Lung (tissue), 12 donors: ENCODE measurements around the gene MLF2. TPM values are rescaled to one million over a fixed set of nuclear protein-coding genes. Genes with fewer than 3 reads are reported as not detected.

Source experiments
- ATAC-seq: fragments of 200-7000 bp; cut with Tn5 transposase; one replicate; pipeline ENCODE4 v1.9.1; 2020; ENCODE audit warnings: moderate number of reproducible peaks; ENCODE audit not compliant: insufficient read depth, low FRiP score
- DNase-seq, 3 donors: peaks; one replicate each; pipeline ENCODE4 v3.0.0-alpha.2; 2013 to 2017
- H3K27ac ChIP-seq, 2 donors: one replicate each; pipeline ENCODE4 v1.5.1; 2013; ENCODE audit warnings: mild to moderate bottlenecking in 2 of 2, moderate library complexity in 2 of 2, control low read depth in 1 of 2, inconsistent platforms in 1 of 2, low read depth in 1 of 2, low read length in 1 of 2
- H3K27me3 ChIP-seq, 3 donors: one replicate each; pipeline ENCODE4 v1.5.1; 2013; ENCODE audit warnings: low read length in 2 of 3; ENCODE audit not compliant: control insufficient read depth in 3 of 3, insufficient read depth in 3 of 3
- H3K36me3 ChIP-seq, 4 donors: one replicate each; pipeline ENCODE4 v1.5.1; 2013; ENCODE audit warnings: low read length in 4 of 4, mild to moderate bottlenecking in 1 of 4, moderate library complexity in 1 of 4; ENCODE audit not compliant: control insufficient read depth in 4 of 4, insufficient read depth in 4 of 4
- H3K4me1 ChIP-seq, 5 donors: one replicate each; pipeline ENCODE4 v1.5.1; 2013; ENCODE audit warnings: low read length in 5 of 5, mild to moderate bottlenecking in 2 of 5, moderate library complexity in 1 of 5; ENCODE audit not compliant: control insufficient read depth in 5 of 5, insufficient read depth in 5 of 5
- H3K4me3 ChIP-seq: one replicate; pipeline ENCODE4 v1.5.1; 2013; ENCODE audit warnings: mild to moderate bottlenecking, control low read depth, moderate library complexity
- H3K9ac ChIP-seq, 2 donors: one replicate each; pipeline ENCODE4 v1.5.1; 2013; ENCODE audit warnings: low read length in 2 of 2, control low read depth in 1 of 2; ENCODE audit not compliant: insufficient read depth in 1 of 2
- H3K9me3 ChIP-seq, 4 donors: one replicate each; pipeline ENCODE4 v1.5.1; 2013; ENCODE audit warnings: low read length in 3 of 4, mild to moderate bottlenecking in 1 of 4, moderate library complexity in 1 of 4; ENCODE audit not compliant: control insufficient read depth in 4 of 4, insufficient read depth in 3 of 4
- WGBS, 2 donors: extraction: QIAGEN DNeasy Blood & Tissue Kit; methylation state at CpG; one replicate each; pipeline ENCODE4 v1.1.7; 2013; 5-methylcytosine and 5-hydroxymethylcytosine counted together
- polyA plus RNA-seq, 2 donors: library from polyadenylated mRNA; stranded (reverse); fragments of 200-250 nt; gene quantifications; one replicate each; pipeline ENCODE4 v1.2.1, GENCODE V29; 2013
- total RNA-seq, 2 donors: library from RNA; depleted of rRNA in 1 of 2; stranded (reverse); fragments of >200 nt in 1 of 2; gene quantifications; one replicate each; pipeline ENCODE4 v1.2.1, GENCODE V29; 2014 to 2021
- TF ChIP-seq, protein P1 (sequence below): IDR thresholded peaks from 2 replicates; pipeline ENCODE4 v1.5.1; 2012; ENCODE audit warnings: mild to moderate bottlenecking; ENCODE audit errors: control extremely low read depth, extremely low read depth
- donor health status: control.
- donor health status: control.
- donor health status: Bipolar disorder and iron deficiency.
- donor health status: healthy.
- donor health status: DM: yes; HTN: yes; CAD: no.

Gene MLF2
- total and polyA plus RNA-seq, 4 donors: 95.9 to 171 (median 164) TPM

DNA sequence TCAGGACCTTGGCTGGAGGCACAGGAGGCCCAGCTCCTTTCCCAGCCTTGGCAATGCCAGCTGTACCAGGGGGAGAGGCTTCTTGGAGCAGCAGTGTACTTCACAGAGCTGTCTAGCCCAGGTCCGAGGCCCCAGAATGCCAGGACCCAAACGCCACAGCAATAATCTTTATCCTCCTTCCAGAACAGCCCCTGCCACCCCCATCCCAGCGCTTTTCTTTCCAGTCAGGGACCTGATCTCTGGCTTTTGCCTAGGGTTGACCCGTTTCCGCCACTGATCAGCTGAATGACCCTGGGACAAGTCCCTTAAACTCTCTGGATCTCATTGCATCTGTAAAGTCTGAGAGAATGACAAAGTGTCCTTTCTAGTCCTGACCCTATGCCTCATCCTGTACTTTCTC is 24.4 kb upstream of the MLF2 start:
- ATAC-seq (no peak), DNase-seq (no peak)
- TF ChIP-seq, protein P1, sequence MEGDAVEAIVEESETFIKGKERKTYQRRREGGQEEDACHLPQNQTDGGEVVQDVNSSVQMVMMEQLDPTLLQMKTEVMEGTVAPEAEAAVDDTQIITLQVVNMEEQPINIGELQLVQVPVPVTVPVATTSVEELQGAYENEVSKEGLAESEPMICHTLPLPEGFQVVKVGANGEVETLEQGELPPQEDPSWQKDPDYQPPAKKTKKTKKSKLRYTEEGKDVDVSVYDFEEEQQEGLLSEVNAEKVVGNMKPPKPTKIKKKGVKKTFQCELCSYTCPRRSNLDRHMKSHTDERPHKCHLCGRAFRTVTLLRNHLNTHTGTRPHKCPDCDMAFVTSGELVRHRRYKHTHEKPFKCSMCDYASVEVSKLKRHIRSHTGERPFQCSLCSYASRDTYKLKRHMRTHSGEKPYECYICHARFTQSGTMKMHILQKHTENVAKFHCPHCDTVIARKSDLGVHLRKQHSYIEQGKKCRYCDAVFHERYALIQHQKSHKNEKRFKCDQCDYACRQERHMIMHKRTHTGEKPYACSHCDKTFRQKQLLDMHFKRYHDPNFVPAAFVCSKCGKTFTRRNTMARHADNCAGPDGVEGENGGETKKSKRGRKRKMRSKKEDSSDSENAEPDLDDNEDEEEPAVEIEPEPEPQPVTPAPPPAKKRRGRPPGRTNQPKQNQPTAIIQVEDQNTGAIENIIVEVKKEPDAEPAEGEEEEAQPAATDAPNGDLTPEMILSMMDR: no peak
- Histone ChIP-seq H3K36me3 (peaks cover 0 to 2% (median 0%) of the 10 kb centered on the region in 4 donors), H3K4me3 (no peak overlapping the region), H3K27ac (no peak overlapping the region), H3K9ac (no peak overlapping the region), H3K9me3 (peaks cover 0 to 2% (median 0%) of the 10 kb centered on the region in 4 donors), H3K4me1 (peaks cover 0 to 25% (median 6%) of the 10 kb centered on the region in 5 donors), H3K27me3 (peaks cover 0 to 2% (median 0%) of the 10 kb centered on the region in 3 donors)
- 96 to 99% methylated on average over 5 of the region's 5 CpGs for WGBS, 2 donors

DNA sequence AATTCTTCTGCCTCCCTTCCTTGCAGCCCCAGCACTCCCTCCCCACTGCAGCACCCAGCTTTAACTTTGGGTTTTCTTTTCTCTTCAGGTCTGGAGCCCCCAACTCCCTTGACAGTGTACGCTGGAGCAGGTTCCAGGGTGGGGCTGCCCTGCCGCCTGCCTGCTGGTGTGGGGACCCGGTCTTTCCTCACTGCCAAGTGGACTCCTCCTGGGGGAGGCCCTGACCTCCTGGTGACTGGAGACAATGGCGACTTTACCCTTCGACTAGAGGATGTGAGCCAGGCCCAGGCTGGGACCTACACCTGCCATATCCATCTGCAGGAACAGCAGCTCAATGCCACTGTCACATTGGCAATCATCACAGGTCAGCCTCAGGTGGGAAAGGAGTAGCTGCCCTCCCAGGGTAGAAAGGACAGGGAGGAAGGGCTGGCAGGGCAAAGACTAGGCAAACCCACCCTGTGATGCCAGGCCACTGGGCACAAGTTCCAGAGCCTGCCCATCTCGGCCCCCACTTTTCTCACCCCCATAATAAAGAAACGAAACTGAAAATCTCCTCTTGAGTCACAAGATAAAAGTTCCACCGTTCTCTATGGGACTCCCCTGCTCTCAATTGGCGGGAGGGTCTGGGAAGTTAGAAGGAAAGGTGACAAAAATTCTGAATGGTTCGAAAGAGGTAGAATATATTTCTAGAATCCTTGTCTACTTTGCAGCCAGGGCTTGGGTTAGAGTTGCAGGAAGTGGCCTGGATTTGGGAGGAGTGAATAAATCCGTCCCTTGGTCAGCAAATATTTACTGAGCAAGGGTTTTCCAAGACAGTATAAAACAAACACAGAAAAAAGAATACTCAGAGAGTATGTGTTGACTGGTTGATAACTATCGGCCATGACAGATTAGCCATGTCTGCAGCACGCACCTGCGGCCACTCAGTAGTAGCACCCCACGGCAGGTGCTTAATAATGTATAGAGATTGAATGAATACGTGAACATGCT is 22.5 kb upstream of the MLF2 start:
- Histone ChIP-seq H3K27ac (peak overlapping the region in 1 of 2 donors; percentile 33), H3K4me1 (peaks cover 0 to 32% (median 6%) of the 10 kb centered on the region in 5 donors), H3K36me3 (peaks cover 0 to 15% (median 7%) of the 10 kb centered on the region in 4 donors), H3K4me3 (no peak overlapping the region), H3K9me3 (peaks cover 0 to 2% (median 0%) of the 10 kb centered on the region in 4 donors), H3K27me3 (peaks cover 0 to 2% (median 0%) of the 10 kb centered on the region in 3 donors), H3K9ac (no peak overlapping the region)
- 81 to 92% methylated on average over 16 of the region's 16 CpGs for WGBS, 2 donors
- TF ChIP-seq, protein P1: no peak
- no peak for ATAC-seq
- DNase-seq: no peak

DNA sequence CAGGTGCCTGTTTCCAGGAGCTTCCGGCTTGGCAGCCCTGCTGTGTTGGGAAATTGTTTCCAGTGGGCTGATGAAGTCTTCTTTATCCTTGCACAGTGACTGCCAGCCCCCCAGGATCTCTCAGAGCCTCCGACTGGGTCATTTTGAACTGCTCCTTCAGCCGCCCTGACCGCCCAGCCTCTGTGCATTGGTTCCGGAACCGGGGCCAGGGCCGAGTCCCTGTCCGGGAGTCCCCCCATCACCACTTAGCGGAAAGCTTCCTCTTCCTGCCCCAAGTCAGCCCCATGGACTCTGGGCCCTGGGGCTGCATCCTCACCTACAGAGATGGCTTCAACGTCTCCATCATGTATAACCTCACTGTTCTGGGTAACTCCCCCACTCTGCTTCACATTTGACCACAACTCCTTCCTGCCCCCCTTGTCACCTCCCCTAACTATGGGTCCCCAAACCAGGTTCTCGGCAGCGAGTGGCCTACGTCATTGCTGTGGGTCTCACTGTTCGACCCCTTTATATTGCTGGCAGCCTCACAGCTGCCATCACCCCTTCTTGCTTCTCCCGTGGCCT is 21.6 kb upstream of the MLF2 start:
- no peak for ATAC-seq
- TF ChIP-seq, protein P1: no peak
- Histone ChIP-seq H3K4me3 (no peak overlapping the region), H3K9ac (no peak overlapping the region), H3K4me1 (peaks cover 0 to 36% (median 7%) of the 10 kb centered on the region in 5 donors), H3K27ac (peak overlapping the region in 1 of 2 donors; percentile 33), H3K27me3 (peaks cover 0 to 2% (median 0%) of the 10 kb centered on the region in 3 donors), H3K36me3 (peaks cover 0 to 22% (median 12%) of the 10 kb centered on the region in 4 donors), H3K9me3 (peaks cover 0 to 2% (median 0%) of the 10 kb centered on the region in 4 donors)
- peak in 1 of 3 donors; percentile 67 for DNase-seq
- WGBS, 2 donors: 74 to 79% methylated on average over 15 of the region's 15 CpGs
